Amygdala (tissue), 56 donors: ENCODE results near the gene NME9.
A peak's percentile ranks its signal among the peaks of the same experiment; 100 is the strongest.

Experiments
- DNase-seq, 56 donors: peaks; one replicate each; lab custom pipeline; 2025; lab: John Stamatoyannopoulos, UW

NME9 gene

GRCh38 chr3:138289701-138290100 is 40.0 kb downstream of the NME9 start:
- no peak for DNase-seq

GRCh38 chr3:138289260-138289659 is 40.4 kb downstream of the NME9 start:
- DNase-seq = no peak

- no peak for DNase-seq
These were observed 44.6 kb downstream of the NME9 start for GRCh38 chr3:138284957-138285477.

- DNase-seq = no peak
These were observed 45.6 kb downstream of the NME9 start for GRCh38 chr3:138284079-138284478.

- no peak for DNase-seq
These were observed 46.8 kb downstream of the NME9 start for GRCh38 chr3:138282836-138283235.

- DNase-seq = no peak
These were observed 48.1 kb downstream of the NME9 start for GRCh38 chr3:138281561-138281960.

GRCh38 chr3:138271189-138271794 is 58.4 kb downstream of the NME9 start:
- no peak for DNase-seq

GRCh38 chr3:138270245-138270644 is 59.4 kb downstream of the NME9 start:
- DNase-seq = no peak

- no peak for DNase-seq
These were observed 62.6 kb downstream of the NME9 start for GRCh38 chr3:138267083-138267482.

GRCh38 chr3:138265745-138266144 is 63.9 kb downstream of the NME9 start:
- DNase-seq = no peak

- DNase-seq = peak in 1 of 56 donors; percentile 4
These were observed 66.5 kb downstream of the NME9 start for GRCh38 chr3:138263104-138263503.

- no peak for DNase-seq
These were observed 69.0 kb downstream of the NME9 start for GRCh38 chr3:138260611-138261010.

GRCh38 chr3:138259126-138259525 is 70.5 kb downstream of the NME9 start:
- no peak for DNase-seq

GRCh38 chr3:138257986-138258385 is 71.7 kb downstream of the NME9 start:
- DNase-seq = no peak

GRCh38 chr3:138256022-138256421 is 73.6 kb downstream of the NME9 start:
- no peak for DNase-seq

- no peak for DNase-seq
These were observed 75.4 kb downstream of the NME9 start for GRCh38 chr3:138254216-138254615.

GRCh38 chr3:138253609-138254008 is 76.0 kb downstream of the NME9 start:
- no peak for DNase-seq
